ENCODE results near the gene BCAS2.

The BCAS2 gene

GRCh38 chr1:114554577-114554976, 26.8 kb downstream of the BCAS2 start:
- FAIRE-seq: no peak

GRCh38 chr1:114552106-114552639, 29.2 kb downstream of the BCAS2 start:
- FAIRE-seq: no peak

- no peak for FAIRE-seq
Observed at GRCh38 chr1:114551400-114551799, 30.0 kb downstream of the BCAS2 start.

- no peak for FAIRE-seq
Observed at GRCh38 chr1:114550336-114550735, 31.1 kb downstream of the BCAS2 start.

- no peak for FAIRE-seq
Observed at GRCh38 chr1:114549137-114549536, 32.3 kb downstream of the BCAS2 start.

- FAIRE-seq: no peak
Observed at GRCh38 chr1:114547076-114547475, 34.3 kb downstream of the BCAS2 start.

GRCh38 chr1:114545796-114546195, 35.6 kb downstream of the BCAS2 start:
- FAIRE-seq: no peak

- FAIRE-seq: no peak
Observed at GRCh38 chr1:114545315-114545714, 36.1 kb downstream of the BCAS2 start.

- FAIRE-seq: no peak
Observed at GRCh38 chr1:114540821-114541220, 40.6 kb downstream of the BCAS2 start.

- no peak for FAIRE-seq
Observed at GRCh38 chr1:114540272-114540671, 41.1 kb downstream of the BCAS2 start.

- no peak for FAIRE-seq
Observed at GRCh38 chr1:114536043-114536442, 45.4 kb downstream of the BCAS2 start.

GRCh38 chr1:114535401-114535800, 46.0 kb downstream of the BCAS2 start:
- FAIRE-seq: no peak

- FAIRE-seq: no peak
Observed at GRCh38 chr1:114531094-114531493, 50.3 kb downstream of the BCAS2 start.

GRCh38 chr1:114530224-114530623, 51.2 kb downstream of the BCAS2 start:
- no peak for FAIRE-seq

GRCh38 chr1:114524944-114525343, 56.5 kb downstream of the BCAS2 start:
- no peak for FAIRE-seq

GRCh38 chr1:114522264-114522575, 59.2 kb downstream of the BCAS2 start:
- no peak for FAIRE-seq

GRCh38 chr1:114521396-114522263, 59.8 kb downstream of the BCAS2 start:
- no peak for FAIRE-seq
